HG02970 (cell line): ENCODE measurements around the gene EXOSC9.
"Not testable (repeated sequence)": the region's sequence is repeated elsewhere in the genome, so short reads cannot be mapped to it uniquely, and the experiment has no call there.

Experiments
- ATAC-seq: cut with Tn5 transposase; IDR thresholded peaks from one replicate; pipeline ENCODE4 v1.9.1; 2021; ENCODE audit warnings: mild to moderate bottlenecking, moderate library complexity, moderate number of reproducible peaks; ENCODE audit not compliant: unreplicated experiment, low FRiP score

The EXOSC9 gene

GRCh38 chr4:121800961-121801714, at the start of gene EXOSC9:
Gene EXOSC9 (plus strand): TSS chr4:121801323. CDS start chr4:121801425, 102 bp downstream.
- ATAC-seq, result peak; percentile 83

GRCh38 chr4:121752142-121752541, 49.0 kb upstream of the EXOSC9 start:
- ATAC-seq, result not testable (repeated sequence)

GRCh38 chr4:121758925-121759568, 42.1 kb upstream of the EXOSC9 start:
- ATAC-seq, result no peak

GRCh38 chr4:121760205-121760604, 40.9 kb upstream of the EXOSC9 start:
- ATAC-seq, result no peak

- no peak for ATAC-seq
Observed at GRCh38 chr4:121764303-121764701, 36.8 kb upstream of the EXOSC9 start.

GRCh38 chr4:121764702-121765367, 36.3 kb upstream of the EXOSC9 start, which contains the start of gene SMIM43:
Gene SMIM43 (minus strand): TSS chr4:121765164. CDS start chr4:121765105, 59 bp downstream.
- no peak for ATAC-seq

GRCh38 chr4:121765368-121765705, 35.8 kb upstream of the EXOSC9 start:
- ATAC-seq, result no peak

- ATAC-seq, result no peak
Observed at GRCh38 chr4:121765971-121766538, 35.1 kb upstream of the EXOSC9 start.

- no peak for ATAC-seq
Observed at GRCh38 chr4:121767166-121767565, 34.0 kb upstream of the EXOSC9 start.

GRCh38 chr4:121769341-121769740, 31.8 kb upstream of the EXOSC9 start:
- ATAC-seq, result no peak

- no peak for ATAC-seq
Observed at GRCh38 chr4:121771869-121772268, 29.3 kb upstream of the EXOSC9 start.

- ATAC-seq, result no peak
Observed at GRCh38 chr4:121773883-121774282, 27.2 kb upstream of the EXOSC9 start.

GRCh38 chr4:121776610-121777401, 24.3 kb upstream of the EXOSC9 start:
- no peak for ATAC-seq

- no peak for ATAC-seq
Observed at GRCh38 chr4:121777625-121778024, 23.5 kb upstream of the EXOSC9 start.

GRCh38 chr4:121778991-121779628, 22.0 kb upstream of the EXOSC9 start:
- no peak for ATAC-seq

GRCh38 chr4:121783210-121783609, 17.9 kb upstream of the EXOSC9 start:
- no peak for ATAC-seq

GRCh38 chr4:121784401-121784800, 16.7 kb upstream of the EXOSC9 start:
- no peak for ATAC-seq

GRCh38 chr4:121784975-121785374, 16.1 kb upstream of the EXOSC9 start:
- ATAC-seq, result no peak

GRCh38 chr4:121785479-121785878, 15.6 kb upstream of the EXOSC9 start:
- ATAC-seq, result no peak

GRCh38 chr4:121786221-121786620, 14.9 kb upstream of the EXOSC9 start:
- no peak for ATAC-seq
